Suppressor macrophage (primary cell): ENCODE results near the gene ANKRD40.

ENCODE experiments used
- DNase-seq, 4 experiments: peaks; one replicate each; pipeline ENCODE4 v3.0.0-alpha.2; 2020 to 2022

ANKRD40 gene

DNA sequence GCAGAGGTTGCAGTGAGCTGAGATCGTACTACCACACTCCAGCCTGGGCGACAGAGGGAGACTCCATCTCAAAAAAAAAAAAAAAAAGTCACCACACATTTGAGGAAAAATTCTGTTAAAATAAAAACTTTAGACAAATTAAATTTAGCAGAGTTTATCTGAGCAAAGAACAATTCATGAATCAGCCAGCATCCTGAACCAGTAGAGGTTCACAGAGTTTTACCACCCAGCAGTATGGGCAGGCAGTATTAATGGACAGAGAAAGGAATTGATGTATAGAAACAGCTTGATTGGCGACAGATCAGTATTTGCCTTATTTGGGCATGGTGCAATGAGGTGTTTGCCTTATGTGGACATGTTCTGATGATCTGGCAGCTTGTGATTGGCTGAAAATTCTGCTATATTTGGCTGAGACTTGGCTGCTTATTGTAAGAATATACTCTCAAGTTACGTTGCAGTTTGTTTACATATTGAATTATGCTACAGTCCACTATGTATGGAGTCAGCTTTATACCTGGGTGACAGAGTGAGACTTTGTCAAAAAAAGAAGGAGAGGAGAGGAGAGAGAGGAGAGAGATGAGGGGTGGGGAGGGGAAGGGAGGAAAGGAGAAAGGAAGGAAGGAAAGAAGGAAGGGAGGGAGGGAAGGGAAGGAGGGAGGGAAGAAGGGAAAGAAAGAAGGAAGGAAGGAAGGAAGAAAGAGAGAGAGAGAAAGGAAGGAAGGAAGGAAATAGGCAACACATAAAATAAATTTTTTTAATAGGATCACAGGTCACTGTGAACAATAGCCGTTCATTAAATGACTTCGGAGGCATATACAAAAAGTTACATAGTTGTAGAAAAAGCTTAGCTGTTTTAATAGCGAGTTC is 58.4 kb downstream of the ANKRD40 start:
- no peak for DNase-seq

DNA sequence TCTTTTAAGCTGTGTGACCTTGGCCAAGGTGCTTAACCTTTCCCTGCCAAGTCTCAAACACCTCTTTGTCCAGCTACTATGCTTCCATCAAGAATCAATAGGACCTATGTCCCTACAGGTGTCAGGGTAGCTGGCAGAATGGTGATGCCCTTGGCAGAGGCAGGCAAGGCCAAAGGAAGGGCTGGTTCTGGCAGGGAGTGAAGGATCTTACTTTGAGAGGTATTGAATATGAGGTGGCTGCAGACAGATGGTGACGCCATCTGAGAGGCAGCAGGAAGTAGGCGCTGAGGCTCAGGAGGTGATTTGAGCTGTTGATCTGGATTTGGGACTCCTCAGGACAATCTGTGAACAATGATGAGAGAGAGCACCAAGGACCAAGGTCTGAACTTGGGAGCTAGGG is 60.5 kb downstream of the ANKRD40 start:
- DNase-seq, result no peak

DNA sequence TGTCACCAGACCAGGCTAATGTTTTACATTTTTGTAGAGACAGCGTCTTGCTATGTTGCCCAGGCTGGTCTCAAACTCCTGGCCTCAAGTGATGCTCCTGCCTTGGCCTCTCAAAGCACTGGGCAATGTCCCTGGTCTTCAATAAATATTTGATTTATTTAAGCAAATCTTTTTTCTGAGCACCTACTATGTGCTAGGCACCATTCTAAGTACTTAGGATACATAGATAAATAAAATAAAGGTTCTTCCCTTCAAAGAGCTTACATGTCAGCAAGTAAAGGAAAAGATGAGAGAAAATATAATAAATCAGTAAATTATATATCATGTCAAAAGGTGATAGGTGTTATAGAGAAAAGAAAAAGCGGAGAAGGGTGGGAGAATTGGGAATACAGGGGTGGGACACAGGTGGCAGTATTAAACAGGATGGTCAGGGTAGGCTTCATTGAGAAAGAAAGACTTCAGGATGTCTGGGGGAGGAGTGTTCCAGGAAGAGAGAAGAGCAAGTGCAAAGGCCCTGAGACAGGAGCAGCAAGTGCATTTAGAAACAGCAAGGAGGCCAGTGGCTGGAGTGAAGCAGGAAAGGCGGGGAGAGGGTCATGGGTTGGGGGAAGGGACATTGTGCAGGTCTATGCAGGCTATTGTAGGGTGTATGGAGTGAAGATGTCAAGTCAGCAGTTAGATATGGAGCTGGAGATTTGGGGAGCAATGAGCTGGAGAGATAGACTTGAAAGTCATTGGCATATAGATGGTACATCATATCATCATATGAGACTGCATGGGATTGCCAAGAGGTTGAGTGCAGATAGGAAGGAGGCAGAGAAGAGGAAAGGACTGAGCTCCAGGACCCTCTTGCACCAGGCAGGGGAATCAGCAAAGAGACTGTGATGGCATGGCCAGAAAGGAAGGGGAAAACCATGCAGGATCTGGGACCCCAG is 61.7 kb downstream of the ANKRD40 start:
- DNase-seq, result no peak
